ENCODE measurements around the gene TNNT3.
"Not testable (repeated sequence)": the region's sequence is repeated elsewhere in the genome, so short reads cannot be mapped to it uniquely, and the experiment has no call there.

Gene TNNT3

DNA sequence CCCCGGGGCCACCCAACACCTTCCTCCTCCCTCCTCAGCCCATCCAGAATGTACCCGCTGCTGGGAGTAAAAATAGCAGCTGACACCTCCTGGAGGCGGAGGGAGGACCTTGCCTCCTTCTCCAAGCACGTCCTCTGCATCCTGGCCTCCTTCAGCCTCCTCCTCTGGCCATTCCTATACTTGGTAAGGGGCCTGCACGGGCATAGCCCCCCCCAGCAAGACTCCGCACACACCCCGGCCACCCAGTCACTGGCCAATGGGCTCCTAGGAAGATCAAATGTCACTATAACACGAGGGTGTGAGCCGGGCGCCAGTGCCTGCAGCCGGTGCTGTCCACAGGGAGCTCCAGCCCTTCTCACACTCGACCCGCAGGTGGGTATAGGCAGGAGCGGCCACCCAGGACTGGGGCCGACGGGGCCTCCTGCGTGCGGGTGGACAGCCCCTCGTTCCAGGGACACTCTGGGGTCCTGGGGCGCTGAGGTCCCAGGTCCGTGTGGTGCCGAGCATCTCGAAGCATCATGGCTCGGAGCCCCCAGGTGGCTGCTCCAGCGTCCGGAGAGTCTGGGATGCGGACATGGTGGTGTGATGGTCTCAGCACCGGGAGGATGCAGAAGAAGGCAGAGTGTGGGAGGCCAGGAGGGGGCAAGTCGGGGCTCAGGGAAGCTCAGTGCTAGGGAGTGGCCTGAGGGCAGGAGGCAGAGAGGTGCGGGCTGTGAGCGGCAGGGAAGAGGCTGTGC is at the start of gene TNNT3:
TSS of gene TNNT3 (plus strand) at position 313 of the 737 bp plus-strand sequence. CDS start 3,172 bp downstream, outside the sequence.
- DNase-seq = no peak

DNA sequence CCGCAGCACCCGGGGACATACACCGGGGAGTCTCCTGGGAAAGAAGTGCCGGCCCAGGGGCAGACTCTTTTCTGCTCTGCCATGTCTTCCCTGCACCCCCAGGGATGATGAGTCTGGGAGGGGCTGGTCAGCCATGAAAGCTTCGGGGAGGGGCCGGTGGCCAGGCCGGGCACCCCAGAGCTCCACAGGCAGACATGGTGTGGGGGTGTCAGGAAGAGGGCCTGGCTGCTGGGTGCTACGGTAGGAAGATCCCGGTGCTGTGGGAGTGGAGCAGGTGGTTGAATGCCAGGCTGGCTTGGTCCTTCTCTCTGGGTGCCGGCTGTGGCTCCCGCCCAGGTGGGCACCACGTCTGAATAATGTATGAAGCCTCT is 49.2 kb upstream of the TNNT3 start:
- no peak for DNase-seq

DNA sequence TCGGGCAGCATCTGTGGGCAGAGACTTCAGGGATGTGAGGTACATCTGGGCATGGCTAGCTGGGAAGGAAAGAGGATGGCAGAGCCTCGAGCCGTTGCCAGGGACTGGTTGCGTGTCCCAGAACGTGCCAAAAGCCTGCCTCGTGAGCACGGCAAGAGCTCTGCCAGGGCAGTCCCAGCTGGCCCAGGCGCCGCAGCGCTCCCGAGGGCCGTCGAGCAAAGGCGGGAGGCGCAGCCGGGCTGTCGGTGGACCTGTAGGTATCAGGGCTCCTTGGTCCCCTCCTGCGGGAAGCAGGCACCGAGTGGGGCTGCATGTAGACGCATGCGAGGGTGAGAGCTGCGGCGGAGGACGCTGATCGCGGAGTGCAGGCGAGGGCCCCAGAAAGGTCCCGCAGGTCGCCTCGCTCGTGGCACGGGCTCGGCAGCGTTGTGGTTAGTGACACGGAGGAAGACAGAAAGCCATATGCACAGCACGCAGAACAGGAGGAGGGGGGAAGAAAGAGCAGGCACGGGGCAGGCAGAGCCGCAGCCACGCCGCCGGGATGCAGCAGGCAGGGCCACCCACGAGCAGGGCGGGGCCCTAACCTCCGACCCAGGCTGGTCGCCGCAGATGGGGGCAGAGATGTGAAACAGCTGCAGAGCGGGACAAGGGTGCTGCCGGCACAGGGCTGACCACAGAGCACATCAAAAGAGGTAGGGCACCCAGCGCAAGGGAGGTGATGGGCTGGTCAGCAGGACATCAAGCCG is 48.6 kb upstream of the TNNT3 start:
- no peak for DNase-seq

DNA sequence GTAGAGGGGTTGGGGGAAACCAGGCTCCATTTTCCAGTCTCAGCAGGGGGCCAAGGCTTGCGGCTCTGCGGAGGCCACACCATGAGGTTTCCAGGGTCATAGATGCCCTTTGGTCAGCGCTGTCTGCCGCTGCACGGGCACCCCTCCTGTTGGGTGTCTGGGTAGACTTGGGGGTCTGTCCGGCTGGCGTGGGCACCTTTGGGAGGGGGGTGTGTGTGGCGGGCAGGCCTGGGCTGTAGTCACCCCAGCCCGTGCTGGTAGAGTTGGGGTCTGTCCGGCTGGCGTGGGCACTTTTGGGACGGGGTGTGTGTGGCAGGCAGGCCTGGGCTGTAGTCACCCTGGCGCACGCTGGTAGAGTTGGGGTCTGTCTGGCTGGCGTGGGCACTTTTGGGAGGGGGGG is 48.0 kb upstream of the TNNT3 start:
- no peak for DNase-seq

DNA sequence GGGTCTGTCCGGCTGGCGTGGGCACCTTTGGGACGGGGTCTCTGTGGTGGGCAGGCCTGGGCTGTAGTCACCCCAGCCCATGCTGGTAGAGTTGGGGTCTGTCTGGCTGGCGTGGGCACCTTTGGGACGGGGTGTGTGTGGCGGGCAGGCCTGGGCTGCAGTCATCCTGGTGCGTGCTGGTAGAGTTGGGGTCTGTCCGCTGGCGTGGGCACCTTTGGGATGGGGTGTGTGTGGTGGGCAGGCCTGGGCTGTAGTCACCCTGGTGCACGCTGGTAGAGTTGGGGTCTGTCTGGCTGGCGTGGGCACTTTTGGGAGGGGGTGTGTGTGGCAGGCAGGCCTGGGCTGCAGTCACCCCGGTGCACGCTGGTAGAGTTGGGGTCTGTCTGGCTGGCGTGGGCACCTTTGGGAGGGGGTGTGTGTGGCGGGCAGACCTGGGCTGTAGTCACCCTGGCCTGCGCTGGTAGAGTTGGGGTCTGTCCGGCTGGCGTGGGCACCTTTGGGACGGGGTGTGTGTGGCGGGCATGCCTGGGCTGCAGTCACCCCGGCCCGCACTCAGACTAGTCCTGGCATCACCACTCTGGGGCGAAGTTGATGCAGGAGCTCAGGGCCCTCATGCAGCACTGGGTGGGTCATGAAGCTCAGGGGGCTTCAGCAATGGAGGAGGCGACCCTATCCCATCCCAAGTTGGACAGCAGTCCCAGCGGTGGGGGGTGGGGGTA is 47.1 kb upstream of the TNNT3 start:
- no peak for DNase-seq

DNA sequence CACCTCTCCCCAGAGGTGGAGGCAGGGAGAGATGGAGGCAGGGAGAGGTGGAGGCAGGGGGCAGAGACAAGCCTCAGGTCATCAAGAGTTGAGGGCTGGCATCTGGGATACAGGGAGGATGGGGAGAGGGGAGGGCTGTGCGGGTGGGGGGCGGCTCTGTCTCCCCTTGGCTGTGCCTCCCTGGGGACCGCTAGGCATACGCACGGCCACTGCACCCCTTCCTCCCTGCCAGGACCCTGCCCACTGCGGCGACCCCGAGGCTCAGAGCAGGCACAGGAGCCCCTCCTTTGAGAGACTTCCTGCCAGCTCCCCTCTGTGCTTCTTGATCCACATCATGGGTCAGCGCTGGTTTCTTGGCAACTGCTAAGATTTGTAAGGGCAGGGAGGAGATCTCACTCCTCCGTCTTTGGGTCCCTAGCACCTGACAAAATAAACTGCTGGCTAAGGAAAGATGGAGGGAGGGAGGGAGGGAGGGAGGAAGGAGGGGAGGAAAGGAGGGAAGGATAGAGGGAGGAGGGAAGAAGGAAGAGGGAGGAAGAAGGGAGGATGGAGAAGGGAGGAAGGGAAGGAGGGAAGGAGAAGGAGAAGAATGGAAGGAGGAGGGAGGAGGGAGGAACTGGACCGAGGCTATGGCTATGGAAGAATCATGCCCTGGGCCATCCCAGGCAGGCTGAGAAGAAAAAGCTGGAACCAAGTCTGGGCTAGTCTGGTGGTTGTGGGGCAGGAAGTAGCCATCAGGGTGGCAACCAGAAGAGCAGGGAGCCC is 46.3 kb upstream of the TNNT3 start:
- DNase-seq = no peak

DNA sequence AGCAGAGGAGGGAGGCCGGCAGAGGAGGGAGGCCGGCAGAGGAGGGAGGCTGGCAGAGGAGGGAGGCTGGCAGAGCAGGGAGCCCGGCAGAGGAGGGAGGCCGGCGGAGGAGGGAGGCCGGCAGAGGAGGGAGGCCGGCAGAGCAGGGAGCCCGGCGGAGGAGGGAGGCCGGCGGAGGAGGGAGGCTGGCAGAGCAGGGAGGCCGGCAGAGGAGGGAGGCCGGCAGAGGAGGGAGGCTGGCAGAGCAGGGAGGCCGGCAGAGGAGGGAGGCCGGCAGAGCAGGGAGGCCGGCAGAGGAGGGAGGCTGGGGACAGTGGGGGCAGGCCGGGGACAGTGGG is 45.7 kb upstream of the TNNT3 start:
- not testable (repeated sequence) for DNase-seq

DNA sequence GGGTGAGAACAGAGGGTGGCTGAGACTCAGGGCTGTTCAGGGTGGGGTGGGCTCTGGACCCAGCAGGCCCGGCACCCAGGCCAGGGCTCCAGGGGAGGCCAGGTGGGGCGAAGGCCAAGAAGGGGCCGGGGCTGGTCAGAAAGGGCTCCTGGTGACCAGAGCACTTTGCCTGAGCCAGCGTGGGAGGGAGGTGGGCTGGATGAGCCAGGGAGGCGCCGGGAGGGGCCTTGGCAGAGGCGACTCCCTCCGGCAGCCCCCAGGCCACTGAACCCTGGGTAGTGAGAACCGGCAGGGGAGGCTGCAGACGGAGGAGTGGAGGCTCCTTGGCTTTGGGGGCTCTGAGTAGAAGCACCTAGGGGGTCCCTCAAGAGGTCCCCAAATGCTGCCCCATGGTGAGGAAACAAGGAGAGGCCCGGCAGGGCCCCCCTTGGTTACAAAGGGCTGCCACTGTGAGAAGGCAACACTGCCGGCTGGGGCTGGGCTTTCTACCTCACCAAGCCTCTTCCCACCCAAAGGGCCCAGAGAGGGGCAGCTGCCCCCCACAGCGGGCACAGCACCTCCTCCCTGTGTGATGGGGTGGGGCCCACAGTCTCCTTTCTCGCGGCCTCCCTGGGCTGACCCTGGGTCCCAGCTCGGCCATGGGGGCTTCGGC is 44.9 kb upstream of the TNNT3 start:
- DNase-seq = not testable (repeated sequence)

DNA sequence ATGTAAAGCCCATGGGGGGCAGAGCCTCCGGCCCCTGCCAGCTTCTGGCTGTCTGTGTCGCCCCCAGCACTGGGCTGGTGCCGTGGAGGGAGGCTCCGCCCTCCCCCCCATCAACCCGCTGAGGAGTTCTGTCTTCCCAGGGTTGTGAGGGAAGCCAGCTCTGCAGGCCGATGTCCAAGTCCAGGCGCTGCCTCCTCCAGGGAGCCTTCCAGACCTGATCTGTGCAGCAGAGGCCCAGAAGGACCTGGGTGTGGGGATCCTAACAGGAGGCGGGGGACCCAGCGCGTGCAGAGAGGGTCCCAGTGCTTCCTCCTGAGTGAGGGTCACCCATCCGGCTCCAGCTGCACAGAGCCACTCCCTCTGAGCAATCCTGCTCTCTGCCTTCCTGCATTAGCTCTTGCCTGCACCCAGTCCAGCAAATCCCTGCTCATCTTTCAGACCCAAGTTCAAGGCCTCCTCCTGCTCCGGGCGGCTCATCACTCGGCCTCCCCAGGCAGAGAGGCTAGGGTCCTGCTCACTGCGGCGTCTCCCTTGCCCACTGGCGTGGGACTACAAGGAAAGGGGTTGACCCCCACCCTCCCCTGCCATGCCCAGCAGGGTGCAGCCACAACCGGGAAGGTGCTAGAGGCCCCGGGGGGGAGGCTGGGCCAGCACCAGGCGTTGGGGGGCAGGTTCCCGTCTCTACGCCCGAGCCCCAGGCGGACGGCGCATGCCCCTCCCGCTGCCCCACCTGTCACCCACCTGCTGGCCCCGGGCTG is 44.2 kb upstream of the TNNT3 start:
- DNase-seq = no peak

DNA sequence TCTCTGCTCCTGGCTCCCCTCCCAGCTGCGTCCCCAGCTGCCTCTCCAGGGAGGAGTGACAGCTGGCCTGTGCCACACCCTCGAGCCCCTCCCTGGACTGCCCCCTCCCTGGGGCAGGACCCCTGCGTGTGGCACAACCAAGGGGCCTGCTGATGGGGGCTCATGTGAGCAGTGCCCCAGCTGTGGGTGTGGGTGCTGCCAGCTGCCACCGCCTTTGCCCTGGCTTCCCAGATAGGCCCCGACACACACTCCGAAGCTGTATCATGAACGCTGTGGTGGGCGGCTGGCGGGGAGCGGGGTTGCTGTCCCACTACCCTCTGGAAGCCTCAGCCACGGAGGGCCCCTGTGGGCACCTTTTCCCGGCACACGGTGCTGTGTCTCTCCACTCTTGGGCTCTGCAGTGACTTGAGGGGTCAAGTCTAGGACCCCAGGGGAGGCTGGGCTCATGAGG is 43.6 kb upstream of the TNNT3 start:
- DNase-seq = not testable (repeated sequence)

DNA sequence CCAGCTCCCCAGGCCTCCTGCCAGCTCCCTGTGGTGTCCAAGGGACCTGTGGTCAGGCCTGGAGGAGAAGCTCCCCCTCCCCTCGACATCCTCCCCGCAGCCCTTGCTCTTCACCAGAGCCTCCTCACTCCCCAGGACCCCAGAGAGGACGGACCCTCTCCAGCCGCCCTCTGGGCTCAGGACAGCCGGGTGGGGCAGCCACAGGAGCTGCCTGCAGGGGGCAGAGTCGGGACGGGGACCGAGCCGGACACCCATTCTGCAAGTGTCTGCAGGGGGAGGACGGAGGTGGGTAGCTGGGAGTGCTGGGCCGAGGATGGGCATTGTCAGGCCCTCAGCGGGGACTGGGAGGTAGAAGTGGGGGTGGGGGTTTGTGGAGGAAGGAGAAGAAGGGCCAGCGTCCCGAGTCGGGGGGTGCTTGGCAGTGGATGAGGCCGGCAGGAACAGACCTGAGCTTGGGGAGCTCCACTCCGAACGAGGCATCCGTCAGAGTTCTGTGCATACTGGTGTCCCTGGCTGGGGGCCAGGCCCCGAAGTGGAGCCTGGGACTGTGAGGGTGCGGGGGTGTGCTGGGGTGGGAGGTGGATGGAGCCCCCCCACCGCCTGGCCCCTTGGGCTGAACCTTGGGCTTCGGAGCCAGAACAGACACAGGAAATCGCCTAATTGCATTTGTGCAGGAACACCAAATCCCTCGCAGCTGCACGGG is 43.0 kb upstream of the TNNT3 start:
- no peak for DNase-seq

DNA sequence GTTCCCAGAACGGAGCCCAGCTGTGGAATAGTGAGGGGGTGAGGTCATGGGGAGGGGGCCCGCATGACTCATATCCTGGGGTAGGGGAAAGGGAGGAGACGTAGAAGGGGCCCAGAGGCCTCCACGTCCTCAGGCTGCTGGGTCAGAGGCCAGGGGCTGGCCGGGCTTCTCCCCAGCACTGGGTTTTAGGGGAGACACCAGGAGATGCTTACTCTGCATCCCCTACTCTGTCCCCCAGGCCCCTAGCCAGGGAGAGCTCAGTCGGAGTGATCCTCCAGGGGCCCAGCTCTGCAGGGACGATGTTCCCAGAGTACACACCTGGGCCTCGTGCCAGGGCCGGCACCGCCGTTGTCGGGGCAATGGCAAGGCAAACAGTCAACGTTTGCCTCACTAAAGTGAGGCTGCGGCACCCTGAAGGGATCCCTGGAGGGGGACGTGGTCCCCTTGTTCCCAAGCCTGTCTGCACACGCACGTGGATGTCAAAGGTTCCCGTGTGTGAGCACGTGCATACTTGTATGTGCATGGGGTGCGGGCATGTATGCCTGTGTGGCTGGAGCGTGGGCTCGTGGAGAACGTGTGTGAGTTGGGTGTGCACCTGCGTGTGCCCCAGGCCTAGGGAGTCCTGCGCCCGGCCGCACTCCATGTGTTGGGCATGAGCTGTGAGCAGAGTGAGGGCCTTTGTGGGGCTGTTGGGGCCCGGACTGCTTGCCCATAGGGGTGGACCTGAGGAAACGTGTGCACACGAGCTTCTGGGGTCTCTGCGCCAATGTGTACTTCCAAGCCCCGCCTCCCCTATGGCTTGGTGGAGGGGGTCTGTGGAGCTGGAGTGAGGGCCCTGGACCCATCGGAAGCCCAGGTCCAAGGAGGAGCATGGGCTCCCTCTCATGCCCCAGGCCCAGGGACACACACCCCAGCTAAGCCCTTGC is 42.0 kb upstream of the TNNT3 start:
- no peak for DNase-seq

DNA sequence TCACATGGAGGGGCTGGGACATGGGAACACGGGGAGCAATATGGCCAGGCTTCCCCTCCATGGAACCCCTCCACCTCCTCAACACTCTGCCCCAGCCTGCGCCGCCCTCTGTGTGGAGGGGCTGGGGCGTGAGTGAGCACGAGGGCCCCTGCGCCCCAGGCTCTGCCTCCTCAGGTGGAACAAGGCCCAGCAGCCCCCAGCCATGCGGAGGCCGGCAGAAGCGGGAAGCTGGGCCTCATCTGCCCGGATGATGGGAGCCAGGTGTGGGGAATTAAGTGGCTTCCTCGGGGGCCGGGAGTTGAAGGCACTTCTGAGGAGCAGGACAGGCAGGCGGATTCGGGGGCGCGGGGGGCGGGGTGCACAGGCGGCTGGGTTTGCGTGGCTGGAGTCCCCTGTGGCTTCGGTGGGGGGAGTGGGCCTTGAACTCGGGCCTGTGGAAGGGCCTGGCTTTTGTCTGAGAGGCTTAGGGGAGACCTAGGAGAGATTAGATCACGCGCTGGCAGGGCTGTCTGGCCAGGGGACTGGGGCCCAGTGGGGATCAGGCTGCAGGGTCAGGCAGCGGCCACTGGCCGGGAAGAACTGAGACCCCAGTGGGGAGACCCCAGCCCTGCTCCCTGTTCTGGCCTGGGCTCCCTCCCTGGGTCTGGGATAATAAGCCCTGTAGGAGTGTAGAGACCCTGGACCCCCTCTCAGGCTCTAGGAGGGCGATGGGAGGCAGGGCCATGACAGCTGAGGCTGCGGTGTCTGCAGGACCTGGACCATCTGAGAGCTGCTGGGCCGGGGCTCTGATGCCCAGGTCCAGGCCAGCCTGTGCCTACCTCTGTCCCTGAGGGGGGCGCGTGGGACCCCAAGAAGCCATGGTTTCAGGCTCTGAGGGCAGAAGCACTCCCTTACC is 41.1 kb upstream of the TNNT3 start:
- no peak for DNase-seq

DNA sequence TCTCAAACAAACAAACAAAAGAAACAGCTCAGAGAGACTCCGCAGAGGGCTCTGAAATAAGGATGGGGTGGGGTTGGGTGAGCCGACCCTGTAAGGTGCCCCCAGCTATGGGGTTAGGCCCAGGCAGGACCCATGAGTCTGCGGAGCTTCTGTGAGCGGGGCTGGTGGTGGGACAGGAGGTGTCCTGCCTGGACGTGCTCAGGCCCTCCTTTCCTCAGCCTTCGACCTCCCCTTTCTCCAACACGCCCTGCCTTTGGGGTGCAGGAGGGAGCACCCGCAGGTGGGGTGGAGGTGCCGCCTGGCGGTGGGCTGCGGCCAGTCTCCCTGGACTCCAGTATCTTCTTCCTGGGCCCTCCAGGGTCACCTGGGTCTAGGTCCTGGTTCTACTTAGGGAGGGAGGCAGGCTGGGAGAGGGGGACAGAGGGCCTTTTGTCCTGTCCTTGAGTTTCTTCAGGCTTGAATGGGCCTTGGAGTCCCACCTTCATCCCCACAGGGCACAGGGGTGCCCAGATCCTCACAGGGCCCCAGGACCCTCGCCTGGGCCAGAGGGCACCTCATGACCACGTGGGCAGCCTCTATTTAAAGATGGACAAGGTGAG is 40.1 kb upstream of the TNNT3 start:
- no peak for DNase-seq

DNA sequence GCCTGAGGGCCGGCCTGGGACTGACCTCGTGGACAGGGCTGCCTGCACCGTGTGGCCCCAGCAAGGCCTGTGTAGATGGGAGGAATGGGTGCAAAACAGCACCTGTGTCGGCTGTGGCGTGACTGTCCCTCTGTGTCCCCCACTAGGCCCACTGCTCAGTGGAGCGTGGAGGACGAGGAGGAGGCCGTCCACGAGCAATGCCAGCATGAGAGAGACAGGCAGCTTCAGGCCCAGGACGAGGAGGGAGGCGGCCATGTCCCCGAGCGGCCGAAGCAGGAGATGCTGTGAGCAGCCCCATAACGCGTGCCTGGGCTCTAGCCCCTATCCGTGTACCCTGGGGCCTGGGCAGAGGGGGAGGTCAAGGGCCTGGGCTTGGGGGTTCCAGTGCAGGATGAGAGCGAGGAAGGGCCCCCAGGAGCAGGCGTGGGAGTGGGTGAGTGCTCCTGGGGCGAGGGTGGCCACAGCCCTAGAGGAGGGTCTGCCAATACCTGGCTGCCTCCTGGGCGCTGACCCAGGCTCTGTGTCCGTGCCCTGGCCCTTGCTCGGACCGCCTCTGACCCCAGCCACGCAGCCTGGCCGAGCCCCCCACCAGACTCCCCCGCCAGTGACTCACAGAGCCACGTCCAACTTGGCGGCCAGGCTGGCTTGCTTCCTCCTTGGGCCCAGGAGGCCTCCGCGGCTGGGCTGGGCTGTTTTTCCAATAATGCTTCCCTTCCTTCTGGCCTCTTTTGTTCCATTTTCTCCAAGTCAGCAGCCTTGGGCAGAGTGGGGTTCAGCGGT is 39.4 kb upstream of the TNNT3 start:
- DNase-seq = no peak

DNA sequence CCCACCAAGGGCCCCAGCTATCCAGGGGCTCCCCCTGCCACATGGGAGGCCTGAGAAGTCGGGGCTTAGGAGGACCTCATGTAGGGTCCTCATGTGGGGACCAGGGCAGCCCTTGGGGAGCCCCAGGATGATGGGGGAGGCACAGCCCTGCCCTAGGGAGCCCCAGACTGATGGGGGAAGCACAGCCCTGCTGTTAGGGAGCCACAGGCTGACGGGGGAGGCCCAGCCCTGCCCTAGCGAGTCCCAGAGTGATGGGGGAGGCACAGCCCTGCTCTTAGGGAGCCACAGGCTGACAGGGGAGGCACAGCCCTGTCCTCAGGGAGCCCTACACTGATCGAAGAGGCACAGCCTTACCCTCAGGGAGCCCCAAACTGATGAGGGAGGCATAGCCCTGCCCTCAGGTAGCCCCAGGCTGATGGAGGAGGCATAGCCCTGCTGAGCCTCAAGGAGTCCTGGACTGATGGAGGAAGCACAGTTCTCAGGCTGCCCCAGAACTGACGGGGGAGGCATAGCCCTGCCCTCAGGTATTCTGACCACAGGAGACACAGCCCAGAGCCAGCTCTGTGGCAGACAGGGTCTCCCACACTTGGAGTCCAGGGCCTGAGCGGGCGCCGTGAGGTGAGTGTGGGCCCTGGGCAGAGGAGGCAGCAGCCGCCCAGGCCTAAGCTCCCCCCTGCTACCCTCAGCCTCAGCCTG is 38.6 kb upstream of the TNNT3 start:
- DNase-seq = no peak
